ENCODE results near the gene TNK1. TPM values are rescaled to one million over a fixed set of nuclear protein-coding genes. Genes with fewer than 3 reads are reported as not detected.
A peak's percentile ranks its signal among the peaks of the same experiment; 100 is the strongest.

TNK1 gene
- total and polyA plus RNA-seq, 2 of the 8 experiments (the other 6 are each of a cell fraction or from before 2014, with no cell fraction given): 7.6 to 9.5 TPM

DNA sequence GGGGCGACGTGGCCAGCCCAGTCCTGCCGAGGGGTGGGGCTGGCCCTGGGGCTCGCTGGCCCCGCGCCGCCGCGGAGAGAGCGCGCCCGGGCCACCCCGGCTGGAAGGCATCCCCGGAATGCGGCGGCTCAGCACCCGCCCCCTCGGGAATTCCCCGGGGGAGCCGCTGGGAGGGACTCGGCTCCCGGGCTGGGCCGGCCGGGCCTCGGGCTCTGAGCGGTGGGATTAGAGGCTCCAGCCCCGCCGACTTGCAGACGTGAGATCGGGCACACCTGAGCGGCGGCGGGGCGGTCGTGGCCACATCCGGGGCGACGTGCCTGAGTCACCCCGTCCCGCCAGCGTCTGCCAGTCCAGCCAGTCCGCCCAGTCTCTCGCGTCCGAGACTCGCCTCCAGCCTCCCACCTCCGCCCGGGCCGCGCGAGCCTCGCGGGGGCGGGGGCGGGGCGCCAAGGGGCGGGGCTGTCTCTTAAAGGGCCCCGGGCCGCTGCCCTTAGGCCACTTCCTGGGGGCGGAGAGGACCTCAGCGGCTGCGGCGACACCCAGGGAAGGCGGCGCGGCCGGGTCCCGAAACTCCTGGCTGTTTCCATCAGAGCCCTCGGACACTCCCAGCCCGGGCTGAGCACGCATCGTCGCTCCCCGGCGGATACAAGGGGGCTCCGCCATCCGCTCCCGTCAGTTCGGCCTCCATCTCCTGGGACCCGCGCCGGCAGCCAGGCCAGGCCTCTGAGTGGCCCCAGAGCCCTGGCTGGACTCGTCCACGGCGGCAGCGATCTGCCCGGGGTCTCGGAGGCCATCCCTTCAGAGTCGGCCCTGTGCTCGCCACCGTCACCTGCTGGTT lies 29.0 kb upstream of the TNK1 start, which contains the start of gene KCTD11:
Gene KCTD11, plus strand, starts transcription at position 498 of the 838 bp plus-strand sequence.
- DNase-seq (ENCODE audit: low read depth in 1 of 2, low spot score in 2 of 2): peak; percentile 46 to 89
- Histone ChIP-seq H3K23me2 (ENCODE audit: low read depth, low read length) (peaks cover 15% of the 10 kb centered on the region; the same call in 1 of the 2 replicates), H2BK20ac (ENCODE audit: low read length) (no peak within 1 kb of the TSS), H3K79me2 (ENCODE audit: control insufficient read depth in 1 of 2, insufficient read depth in 2 of 2, low read length in 2 of 2) (no peaks in the 10 kb centered on the region), H3K27ac (ENCODE audit: low read depth, low read length) (peak within 1 kb of the TSS; percentile 66; the same call in 1 of the 2 replicates), H3K18ac (ENCODE audit: extremely low read depth, low read length) (peak within 1 kb of the TSS; percentile 90), H4K5ac (ENCODE audit: insufficient read length, low read depth, low read length) (peak within 1 kb of the TSS; percentile 69), H3K27me3 (replicated peaks in 1 of 4; ENCODE audit: control insufficient read depth in 3 of 4, extremely low read depth in 1 of 4, insufficient read depth in 3 of 4, low read length in 3 of 4) (no peaks in the 10 kb centered on the region), H3K56ac (replicated peaks; ENCODE audit: insufficient read length, low read depth, low read length) (peak within 1 kb of the TSS; percentile 39), H3K4ac (replicated peaks; ENCODE audit: insufficient read length, low read depth, low read length) (peak within 1 kb of the TSS; percentile 57), H2AK5ac (ENCODE audit: low read depth, low read length) (no peak within 1 kb of the TSS; the same call in 1 of the 2 replicates), H4K8ac (ENCODE audit: extremely low read depth, insufficient read depth, low read length) (peak within 1 kb of the TSS; percentile 86; the same call in 1 of the 2 replicates), H3K9ac (replicated peaks in 1 of 4; ENCODE audit: extremely low read depth in 1 of 4, low read depth in 3 of 4, low read length in 3 of 4) (peak within 1 kb of the TSS in 3 of 4 experiments; percentile 65 to 74 (median 70); a peak in 5 of 7 replicates), H3K36me3 (ENCODE audit: control insufficient read depth in 2 of 4, insufficient read depth in 4 of 4, low read length in 3 of 4) (no peaks in the 10 kb centered on the region), H3K14ac (ENCODE audit: insufficient read length) (no peak within 1 kb of the TSS), H2BK15ac (ENCODE audit: low read length) (peak within 1 kb of the TSS; percentile 81; the same call in 1 of the 2 replicates), H2BK5ac (ENCODE audit: low read depth, low read length) (peak within 1 kb of the TSS; percentile 92; the same call in 1 of the 2 replicates), H2AFZ (ENCODE audit: low read length) (no peak within 1 kb of the TSS; the same call in 1 of the 2 replicates), H3K23ac (ENCODE audit: insufficient read length) (no peak within 1 kb of the TSS), H3K9me3 (ENCODE audit: insufficient read depth in 2 of 2, low read depth in 1 of 2, low read length in 1 of 2) (no peaks in the 10 kb centered on the region), H3K79me1 (ENCODE audit: low read depth, low read length) (no peaks in the 10 kb centered on the region), H2BK120ac (replicated peaks; ENCODE audit: low read depth, low read length) (no peak within 1 kb of the TSS), H2BK12ac (ENCODE audit: low read depth, low read length) (peak within 1 kb of the TSS; percentile 87; the same call in 1 of the 2 replicates), H3K4me3 (ENCODE audit: extremely low read depth in 1 of 4, insufficient read depth in 2 of 4, low read depth in 3 of 4, low read length in 4 of 4) (peak within 1 kb of the TSS; percentile 39 to 96 (median 84)), H4K20me1 (replicated peaks in 1 of 2; ENCODE audit: control insufficient read depth in 1 of 2, insufficient read depth in 2 of 2, low read length in 2 of 2) (peaks cover 0 to 2% of the 10 kb centered on the region in 2 experiments), H4K91ac (replicated peaks; ENCODE audit: insufficient read length, low read length) (peak within 1 kb of the TSS; percentile 58), H3K4me2 (ENCODE audit: insufficient read depth in 1 of 2, low read depth in 2 of 2, low read length in 2 of 2) (peak within 1 kb of the TSS; percentile 92 to 98), H3K4me1 (replicated peaks in 1 of 4; ENCODE audit: control insufficient read depth in 3 of 4, insufficient read depth in 4 of 4, low read length in 3 of 4) (peaks cover 0 to 19% (median 10%) of the 10 kb centered on the region in 4 experiments; a peak in 6 of 7 replicates)
- POLR2A ChIA-PET (ENCODE audit: partially characterized antibody): interaction anchor here (0.7 to 8.2 kb wide), 21 partner anchors 14 to 237 kb away, joined by 3 to 91 read pairs (median 4); partner anchors contain the start of genes ACAP1, FGF11, GPS2 and NEURL4
- CTCF ChIA-PET (ENCODE audit: partially characterized antibody): interaction anchor here (0.6 to 14.1 kb wide), 16 partner anchors 8 to 208 kb away, joined by 3 to 167 read pairs (median 4); partner anchors contain the start of genes ACAP1, NEURL4, PLSCR3 and SLC2A4
- FAIRE-seq: no peak
- 0% methylated on average over 38 of the region's 91 CpGs; no CpG with 5 or more reads in 1 of the 2 experiments for WGBS, 2 experiments (ENCODE audit: extremely low coverage in 1 of 2, insufficient coverage in 1 of 2, insufficient read length in 1 of 2, insufficient replicate concordance in 2 of 2, low coverage in 1 of 2, low lambda C conversion rate in 2 of 2, missing lambda C conversion rate in 1 of 2)
- TF ChIP-seq KDM4A (IDR thresholded peaks at IDR 0.05; ENCODE audit: low read depth, low read length, severe bottlenecking) (peak; percentile 45), CEBPB (IDR thresholded peaks at IDR 0.05; ENCODE audit: low read depth, low read length) (no peak), POLR2A (IDR thresholded peaks at IDR 0.05; ENCODE audit: control extremely low read depth in 1 of 2, low read depth in 2 of 2, low read length in 2 of 2) (peak in 1 of 2 experiments; percentile 82; a peak in 2 of 3 replicates), JUN (IDR thresholded peaks at IDR 0.05; ENCODE audit: low read depth, low read length) (no peak), RXRA (IDR thresholded peaks at IDR 0.05; ENCODE audit: insufficient read depth, low read depth, low read length) (no peak), SUZ12 (IDR thresholded peaks at IDR 0.05; ENCODE audit: low read length) (no peak), USF2 (IDR thresholded peaks at IDR 0.05; ENCODE audit: low read length) (no peak)
- TF ChIP-seq, protein P1, sequence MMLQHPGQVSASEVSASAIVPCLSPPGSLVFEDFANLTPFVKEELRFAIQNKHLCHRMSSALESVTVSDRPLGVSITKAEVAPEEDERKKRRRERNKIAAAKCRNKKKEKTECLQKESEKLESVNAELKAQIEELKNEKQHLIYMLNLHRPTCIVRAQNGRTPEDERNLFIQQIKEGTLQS (IDR thresholded peaks at IDR 0.05; ENCODE audit: insufficient read depth, low read depth, low read length): no peak
